Posterior vena cava (tissue), 2 donors: ENCODE measurements around the gene KCNQ1OT1. TPM values are rescaled to one million over a fixed set of nuclear protein-coding genes. Genes with fewer than 3 reads are reported as not detected.

Experiments
- DNase-seq: peaks from one replicate; pipeline ENCODE4 v3.0.0-alpha.2; 2020; ENCODE audit warnings: low spot score
- intact Hi-C, 2 donors: fragments of 100-400 bp; cut with DNase I; formaldehyde crosslinking; loops; one replicate each; pipeline versions ENCODE4 v1.14.1 to v1.14.2; 2022 to 2023
- total RNA-seq, 2 donors: library from RNA; stranded (reverse); fragmentation: NEBNext Ultra II Directional; extraction: Animal tissue kit (Norgen Biotek cat#: 25700); gene quantifications; one replicate each; pipeline ENCODE4 v1.2.1, GENCODE V29; 2021
- donor health status: DM: yes; HTN: yes; CAD: no.
- donor health status: DM: yes; HTN: yes; CAD: no.

Gene KCNQ1OT1
- total RNA-seq, 2 donors from 2014 or later: 1.8 to 3.5 TPM

DNA sequence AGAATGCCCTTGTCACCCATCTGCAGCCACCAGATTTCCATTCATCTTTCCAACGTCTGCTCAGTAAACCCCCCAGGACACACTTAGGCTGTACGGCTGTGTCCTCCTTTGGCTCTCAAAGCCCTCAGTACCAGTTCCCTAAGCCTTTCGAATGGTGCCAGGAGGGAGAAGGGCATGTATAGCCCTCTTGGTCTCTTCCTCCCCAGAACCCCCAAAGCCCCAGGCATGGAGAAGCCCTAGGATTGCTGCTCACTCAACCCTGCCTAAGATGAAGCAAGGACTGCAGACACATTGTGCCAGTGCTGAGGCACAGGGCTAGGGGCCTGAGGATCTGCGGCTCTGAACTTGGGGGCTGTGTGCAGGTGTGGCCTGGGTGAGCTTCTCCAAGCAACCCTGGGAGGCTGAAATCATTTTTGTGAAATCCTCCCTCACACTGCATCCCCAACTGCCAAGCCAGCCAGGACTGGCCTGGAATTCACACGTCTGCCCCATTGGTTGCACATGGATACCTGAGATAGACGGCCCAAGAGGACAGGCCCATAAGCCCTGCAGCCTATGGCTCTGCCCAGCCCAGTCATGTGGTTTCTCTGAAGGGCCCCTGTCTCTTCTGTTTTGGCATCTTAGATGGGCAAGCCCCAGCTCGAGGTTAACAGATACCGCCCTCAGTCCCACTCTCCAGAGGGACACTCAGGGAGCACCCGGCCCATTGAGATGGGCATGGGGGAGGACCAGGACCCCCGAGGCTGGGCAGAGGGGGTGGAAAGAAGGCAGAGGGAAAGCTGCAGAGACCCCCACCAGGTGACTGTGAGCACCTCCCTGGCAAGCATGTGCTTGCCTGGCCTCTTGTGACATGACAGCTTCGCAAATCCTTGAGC is 34.0 kb downstream of the KCNQ1OT1 start:
- peak; percentile 54 for DNase-seq
- intact Hi-C loops: no loop called here

DNA sequence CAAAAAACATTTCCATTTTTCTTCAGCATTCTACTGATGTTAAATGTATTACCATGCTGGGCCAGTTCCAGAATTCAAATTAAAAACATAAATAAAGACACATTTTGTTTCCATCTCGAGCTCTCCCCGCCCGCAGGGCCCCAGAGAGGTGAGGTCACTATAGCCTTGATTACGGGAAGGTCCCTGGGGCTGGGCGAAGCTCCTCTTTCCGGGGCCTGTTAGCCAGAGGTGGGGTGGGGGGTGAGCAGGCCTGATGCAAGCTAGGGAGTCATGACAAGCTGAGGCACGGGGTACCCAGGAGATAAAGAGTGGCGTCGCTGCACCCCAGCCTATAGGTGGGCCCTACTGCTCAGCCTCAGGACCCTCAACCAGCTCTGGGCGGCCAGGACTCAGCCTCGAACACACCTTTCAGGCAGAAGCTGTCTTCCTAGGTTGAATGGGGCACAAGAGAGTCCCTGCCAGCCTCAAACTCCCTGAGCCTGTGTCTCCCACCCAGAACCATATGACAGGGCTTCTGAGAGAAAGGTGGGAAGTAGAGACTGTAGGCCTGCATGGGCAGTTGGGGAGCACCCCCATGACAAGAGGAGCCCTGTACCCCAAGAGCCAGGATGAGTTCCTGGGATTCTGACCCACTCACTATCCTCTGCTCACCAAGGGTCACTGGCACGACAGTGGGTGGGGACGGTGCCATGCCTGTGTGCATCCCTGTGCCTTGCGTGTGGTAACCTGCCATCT is 34.8 kb downstream of the KCNQ1OT1 start:
- intact Hi-C loops: no loop called here
- DNase-seq: peak; percentile 73

DNA sequence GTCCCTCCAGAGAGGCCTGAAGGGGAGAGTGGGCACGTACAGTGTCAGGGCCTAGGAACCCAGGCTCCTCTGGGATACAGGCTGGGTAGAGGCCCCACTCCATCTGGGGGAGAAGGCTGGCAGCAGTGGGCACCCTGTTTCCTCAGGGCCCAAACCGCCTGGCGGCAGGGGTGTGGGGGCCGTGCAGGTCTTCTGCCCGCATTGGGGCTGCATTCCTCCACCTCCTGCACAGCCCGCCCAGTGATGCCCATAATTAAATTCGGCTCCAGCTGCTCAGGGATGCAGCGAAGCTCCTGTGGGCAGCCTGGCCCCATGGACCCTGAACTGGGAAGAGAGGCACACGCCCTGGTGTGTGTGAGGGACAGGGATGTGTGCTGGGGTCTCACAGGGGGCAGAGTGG is 35.4 kb downstream of the KCNQ1OT1 start:
- intact Hi-C loops: no loop called here
- peak; percentile 37 for DNase-seq

DNA sequence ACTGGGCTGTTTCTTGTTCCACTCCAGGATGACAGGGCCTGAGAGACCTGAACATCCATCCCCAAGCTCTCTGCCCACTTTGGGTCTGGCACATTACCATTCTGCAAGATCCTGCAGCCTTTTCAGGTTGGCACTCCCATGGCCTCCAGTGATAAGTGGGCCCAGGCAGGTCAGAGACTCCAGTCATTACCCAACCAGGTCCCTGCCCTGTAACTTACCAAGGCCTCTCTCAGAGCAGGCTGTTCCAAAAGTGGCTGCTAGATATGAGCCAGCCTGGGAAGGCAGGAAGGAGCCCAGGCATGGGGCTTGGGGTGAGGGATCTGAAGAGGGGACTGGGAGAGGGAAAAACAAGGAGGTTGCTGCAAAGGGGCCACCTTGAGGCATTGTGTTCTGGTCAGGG is 35.9 kb downstream of the KCNQ1OT1 start:
- intact Hi-C loops: no loop called here
- no peak for DNase-seq

DNA sequence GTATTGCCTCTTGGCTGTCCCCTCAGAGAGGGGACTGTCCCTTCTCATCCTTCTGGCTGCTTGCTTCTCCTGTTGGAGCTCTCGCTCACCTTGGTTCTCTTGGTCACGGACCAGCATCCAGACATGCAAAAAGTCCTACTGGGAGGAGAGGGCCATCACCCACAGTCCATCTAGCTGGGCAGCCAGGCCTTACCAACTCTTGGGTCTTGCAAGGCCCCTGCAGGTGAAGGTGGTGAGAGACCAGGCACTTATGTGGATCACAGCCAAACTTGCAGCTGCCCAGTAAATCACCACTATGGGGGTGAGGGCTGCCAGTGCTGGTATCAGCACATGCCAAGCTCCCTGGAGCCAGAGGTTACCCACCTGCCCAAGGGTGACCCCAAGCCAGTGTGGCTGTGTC is 36.3 kb downstream of the KCNQ1OT1 start:
- no peak for DNase-seq
- intact Hi-C loops: no loop called here

DNA sequence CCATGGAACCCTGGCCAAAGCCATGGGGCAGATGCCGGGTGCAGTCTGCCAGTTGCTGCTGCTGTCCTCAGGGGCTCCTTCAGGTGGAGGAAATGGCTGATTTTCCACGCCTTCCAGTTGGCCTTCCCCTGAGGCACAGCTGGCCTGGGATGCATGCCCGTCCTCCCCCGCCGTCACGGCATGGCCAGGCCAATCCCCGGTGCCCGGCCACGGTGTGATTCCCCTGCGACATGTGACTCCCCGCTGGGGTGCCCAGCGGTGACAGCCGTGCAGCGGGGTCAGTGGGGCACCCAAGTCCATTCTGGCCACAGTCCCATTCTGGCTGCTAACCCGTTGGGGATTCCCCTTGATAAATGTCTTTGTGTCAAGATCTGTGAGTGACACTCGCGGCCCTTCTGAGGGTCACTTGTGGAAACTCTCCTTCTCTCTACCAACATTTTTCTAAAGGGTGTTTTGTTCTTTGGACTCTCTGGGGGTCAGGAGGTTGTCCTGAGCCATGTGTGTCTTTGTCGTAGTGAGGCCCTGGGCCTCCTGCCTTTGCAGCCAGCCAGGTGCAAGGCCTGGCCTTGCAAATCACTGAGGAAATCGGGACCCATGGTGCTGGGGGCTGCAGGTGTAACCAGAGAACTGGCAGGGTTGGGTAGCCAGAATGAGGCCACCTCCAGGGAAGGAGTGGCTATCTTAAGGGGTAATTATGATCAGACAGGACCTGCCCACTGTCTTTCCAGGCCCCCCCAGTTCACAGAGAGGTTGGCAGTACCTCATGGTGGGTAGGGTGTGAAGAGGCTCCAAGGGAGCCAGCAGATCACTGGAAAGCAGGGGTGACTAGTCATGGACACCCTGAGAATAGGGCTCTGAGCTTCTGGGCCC is 37.1 kb downstream of the KCNQ1OT1 start:
- DNase-seq: no peak
- intact Hi-C loops: no loop called here

DNA sequence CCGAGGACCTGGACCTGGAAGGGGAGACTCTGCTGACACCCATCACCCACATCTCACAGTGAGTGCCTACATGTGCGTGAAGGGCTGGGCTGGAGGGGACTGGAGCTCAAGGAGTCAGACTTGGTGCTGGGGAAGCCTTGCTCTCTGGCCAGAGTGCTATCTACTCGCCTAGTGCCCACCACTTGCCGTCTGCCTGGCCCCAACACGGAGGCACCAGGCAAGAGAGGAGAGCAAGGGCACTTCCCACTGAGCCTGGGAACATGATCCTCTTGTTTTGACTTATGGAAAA is 37.8 kb downstream of the KCNQ1OT1 start:
- no peak for DNase-seq
- intact Hi-C loops: no loop called here

DNA sequence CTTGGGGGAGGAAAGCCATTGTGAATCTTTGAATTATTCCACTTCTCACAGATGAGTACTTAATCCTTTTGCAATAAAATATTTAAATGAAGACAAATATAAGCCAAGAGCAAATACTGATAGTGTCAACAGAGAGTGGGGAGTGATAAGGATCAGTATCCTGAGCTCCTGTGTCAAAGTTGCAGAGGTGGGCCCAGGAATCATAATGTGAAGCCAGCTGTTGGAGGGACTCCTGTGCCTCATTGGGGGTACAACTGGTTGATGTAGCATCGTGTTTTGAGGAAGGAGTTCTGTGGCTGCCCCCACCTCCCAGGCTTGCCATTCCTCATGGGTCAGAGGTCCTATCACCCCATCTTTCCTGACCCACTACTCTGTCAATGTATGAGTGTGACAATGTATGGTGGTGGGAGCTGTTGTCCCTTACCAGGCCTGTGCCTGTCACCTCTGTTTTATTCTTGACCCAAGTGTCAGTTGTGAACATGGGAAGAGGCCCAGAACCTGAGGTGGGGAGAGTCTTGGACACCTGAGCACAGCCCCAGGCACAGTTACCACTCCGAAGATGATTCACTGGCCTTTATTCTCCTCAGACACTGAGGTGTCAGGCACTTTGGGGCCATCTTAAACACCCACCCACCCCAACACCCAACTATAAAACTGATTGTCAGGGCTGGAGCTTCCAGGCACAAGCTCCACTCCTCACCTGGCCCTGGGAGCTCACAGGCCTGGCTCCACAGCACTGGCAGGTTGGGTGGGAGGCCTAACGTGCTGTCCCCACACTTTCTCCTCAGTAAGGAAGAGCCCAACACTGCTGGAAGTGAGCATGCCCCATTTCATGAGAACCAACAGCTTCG is 38.4 kb downstream of the KCNQ1OT1 start:
- no peak for DNase-seq
- intact Hi-C loops: no loop called here

DNA sequence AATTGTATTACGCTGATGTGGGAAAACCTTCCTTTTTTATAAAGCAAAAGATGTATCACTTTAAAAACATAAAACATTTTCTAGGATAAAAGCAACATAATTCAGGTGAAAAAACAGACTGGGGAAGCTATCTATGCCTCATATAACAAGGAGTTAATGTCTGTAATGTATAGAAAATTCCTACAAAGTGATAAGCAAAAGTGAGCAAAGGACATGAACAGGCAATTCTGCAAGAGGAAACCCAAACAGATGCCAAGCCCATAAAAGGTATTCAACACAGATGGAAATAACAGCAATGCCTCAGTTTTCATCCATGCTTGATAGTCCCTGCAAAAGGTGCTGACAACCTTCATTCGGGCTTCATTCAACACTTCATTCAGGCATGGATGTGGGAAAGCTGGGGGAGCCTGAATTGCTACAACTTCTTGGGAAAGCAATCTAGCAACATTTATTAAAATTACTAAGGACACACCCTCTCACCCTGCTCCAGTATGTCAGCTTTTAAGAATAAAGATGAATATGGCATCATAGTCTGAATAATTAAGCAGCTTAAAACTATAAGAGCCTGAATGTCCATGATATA is 39.3 kb downstream of the KCNQ1OT1 start:
- no peak for DNase-seq
- intact Hi-C loops: no loop called here

DNA sequence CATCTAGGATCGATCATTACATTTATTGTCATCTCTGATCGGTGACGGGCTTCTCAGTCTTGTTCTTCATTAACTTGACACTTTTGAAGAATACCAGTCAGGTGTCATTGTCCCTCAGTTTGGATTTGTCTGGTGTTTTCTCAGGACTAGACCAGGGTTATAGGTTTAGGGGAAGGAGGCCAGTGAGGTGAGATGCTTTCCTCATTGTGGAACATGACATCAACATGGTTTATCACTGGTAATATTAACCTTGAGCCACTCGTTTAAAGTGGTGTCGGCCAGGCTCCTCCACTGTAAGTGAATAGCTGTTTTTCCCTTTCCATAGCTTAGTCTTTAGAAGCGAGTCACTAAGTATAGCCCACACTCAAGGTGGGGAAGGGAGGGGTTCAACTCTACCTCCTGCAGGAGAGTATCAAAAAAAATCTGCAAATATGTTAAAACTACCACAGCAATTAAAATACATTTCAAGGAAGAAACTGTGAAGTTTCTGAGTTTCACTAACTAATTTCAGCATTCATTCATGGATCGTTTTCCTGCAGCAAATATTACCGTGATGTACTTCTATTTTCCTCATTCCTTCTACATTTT is 42.0 kb downstream of the KCNQ1OT1 start:
- intact Hi-C loops: no loop called here
- DNase-seq: no peak

DNA sequence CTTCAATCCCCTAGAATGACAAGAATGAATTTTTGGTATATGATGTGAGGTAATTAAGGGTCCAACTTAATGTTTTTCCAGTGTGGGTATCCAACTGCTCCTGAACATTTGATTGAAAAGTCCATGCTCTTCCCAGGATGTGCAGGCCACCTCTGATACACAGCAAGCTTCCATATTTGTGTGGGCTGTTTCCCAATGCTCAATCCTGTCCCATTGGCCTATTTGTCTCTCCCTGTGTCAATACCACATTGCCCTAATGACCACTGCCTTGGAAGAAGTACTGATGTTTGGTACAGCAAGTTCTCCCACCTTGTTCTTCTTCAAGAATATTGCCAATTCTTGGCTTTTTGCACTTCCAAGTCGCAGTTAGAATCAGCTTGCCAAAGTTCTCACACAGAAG is 42.9 kb downstream of the KCNQ1OT1 start:
- no peak for DNase-seq
- intact Hi-C loops: no loop called here

DNA sequence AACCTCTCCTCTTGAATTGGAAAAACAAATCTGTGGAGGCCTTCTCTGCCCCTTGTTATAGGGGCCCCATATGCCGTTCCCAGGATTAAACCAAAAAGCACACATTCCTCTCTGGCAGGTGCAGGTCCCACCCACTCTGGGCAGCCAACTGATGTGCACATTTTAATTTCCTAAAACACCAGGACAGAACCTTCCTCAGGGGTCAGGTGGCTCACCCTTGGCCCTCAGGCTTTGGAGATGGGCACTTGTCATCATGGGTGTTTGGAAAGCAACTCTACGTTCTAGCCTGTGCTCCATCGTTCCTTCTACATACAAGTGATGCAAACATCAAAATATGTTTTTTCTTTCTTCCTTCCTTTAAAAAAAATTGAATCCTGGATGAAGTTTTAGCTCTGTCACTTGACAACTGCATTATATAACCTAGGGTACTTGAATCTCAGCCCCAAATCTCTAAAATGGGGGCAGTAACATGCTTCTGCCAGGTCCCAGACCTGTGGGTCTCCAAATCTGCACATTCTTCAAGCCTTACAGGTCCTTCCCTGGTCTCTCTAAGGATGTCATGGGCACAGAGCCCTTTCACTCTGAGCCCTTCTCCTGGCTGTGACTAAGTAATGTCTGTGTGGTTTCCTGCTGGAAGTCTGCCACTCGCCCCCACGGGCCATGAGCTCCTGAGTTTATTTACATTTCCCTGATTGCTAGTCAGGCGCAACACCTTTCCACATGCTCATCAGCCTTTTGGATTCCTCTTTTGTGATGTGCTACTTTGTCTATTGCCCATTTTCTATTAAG is 43.8 kb downstream of the KCNQ1OT1 start:
- no peak for DNase-seq
- intact Hi-C loops: no loop called here

DNA sequence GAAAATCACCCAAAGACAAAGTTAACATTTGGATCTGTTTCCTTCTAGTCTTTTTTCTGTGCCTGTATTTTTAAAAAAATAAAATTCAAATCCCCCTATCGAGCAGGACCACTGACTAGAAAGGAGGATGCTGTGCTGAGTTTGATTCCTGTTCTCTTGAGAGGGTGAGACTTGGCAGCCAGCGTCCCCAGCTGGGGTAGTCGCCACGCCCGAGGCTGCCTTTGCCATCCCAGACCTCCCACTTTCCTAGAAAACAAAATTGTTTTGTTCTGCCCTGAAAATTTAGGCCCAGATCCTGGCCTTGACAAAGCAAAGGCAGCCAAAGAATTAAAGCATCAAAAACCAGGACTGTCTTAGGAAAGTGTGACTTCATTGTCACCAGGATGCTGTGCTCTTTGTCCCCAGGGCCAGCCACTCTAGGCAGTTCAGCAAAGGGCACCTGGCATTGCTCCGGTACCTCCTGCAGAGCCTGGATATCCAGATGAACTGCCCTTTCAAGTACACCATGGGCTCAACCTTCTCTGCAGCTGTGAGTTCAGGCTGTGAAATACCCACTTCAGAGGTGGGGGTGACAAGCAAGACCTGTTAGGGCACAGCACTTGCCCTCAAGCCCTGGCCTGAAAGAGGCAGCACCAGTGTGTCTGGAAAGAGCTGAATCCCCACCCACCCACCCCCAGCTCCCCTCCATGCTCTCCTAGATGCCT is 44.6 kb downstream of the KCNQ1OT1 start:
- intact Hi-C loops: no loop called here
- DNase-seq: no peak

DNA sequence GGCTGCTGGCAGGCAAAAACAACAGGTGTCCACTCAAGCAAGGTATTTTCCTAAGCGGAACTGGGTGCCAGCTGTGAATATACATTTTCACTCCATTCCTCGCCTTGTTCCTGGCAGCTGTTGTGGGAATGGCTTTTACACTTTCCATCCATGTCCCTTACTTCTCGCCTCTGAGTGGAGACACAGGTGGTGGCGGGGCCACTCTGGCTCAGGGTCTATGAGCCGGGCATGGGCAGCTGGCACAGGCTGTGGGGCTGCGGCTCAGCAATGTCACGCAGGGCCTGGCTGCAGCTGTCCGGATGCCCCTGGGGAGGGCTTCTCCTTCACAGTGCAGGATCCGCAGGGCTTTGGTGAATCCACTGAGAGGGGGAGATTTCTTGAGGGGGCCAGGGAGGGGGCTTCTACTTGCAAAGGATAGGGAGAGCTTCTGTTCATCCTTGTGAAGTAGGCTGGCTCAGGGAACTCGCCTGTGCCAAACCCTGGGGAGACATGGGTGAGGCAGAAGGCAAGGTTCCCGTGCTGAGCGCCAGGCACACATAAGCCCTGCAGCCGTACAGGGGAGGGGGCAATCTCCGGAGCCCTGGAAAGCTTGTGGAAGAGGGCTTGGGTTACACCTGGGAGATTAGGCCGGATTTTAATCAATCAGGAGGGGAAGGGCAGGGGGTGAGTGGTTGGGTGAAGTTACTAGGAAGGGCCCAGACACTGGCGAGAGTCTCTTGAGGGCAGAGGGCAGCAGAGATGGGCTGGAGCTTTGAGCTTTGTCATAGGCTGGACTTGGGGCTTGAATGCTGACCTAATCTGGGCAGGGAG is 45.7 kb downstream of the KCNQ1OT1 start:
- DNase-seq: no peak
- intact Hi-C loops: no loop called here

DNA sequence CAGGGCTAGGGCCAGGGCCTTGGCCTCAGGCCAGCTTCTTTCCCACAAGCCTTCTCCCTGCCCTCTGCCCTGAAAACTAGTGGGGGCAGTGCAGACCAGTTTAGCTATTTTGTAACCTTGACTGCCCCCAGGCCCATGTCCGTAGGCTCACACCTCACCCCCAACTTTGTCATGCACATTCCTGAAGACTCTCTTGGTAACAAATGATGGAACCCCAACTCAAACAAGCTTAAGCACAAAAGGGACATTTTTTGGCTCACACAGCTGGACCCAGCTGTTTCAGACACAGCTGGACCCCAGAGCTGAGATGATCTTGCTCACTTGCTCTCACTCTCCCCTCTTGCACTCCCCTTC is 46.6 kb downstream of the KCNQ1OT1 start:
- DNase-seq: no peak
- intact Hi-C loops: no loop called here
